Stimulated activated memory B cell treated with anti-CD40 and anti-IgM and Interleukin-4, amounts not matched to agents 10 μg/mL and 1 μg/mL and 100 μg/mL, for 72 hours (primary cell): ENCODE results near the gene PDE3B.
"Not testable (repeated sequence)": the region's sequence is repeated elsewhere in the genome, so short reads cannot be mapped to it uniquely, and the experiment has no call there.

Experiments
- ATAC-seq: fragments of 150-1000 bp; cut with Tn5 transposase; 2 replicates; pipeline ENCODE4 v1.10.0; 2021
- H3K27ac Mint-ChIP-seq: one replicate; pipeline ENCODE4 v1.8.0; 2022; ENCODE audit warnings: mild to moderate bottlenecking, mixed read lengths
- H3K27me3 Mint-ChIP-seq: one replicate; pipeline ENCODE4 v1.8.0; 2022; ENCODE audit warnings: mixed read lengths
- H3K36me3 Mint-ChIP-seq: one replicate; pipeline ENCODE4 v1.8.0; 2022; ENCODE audit warnings: mixed read lengths
- H3K4me1 Mint-ChIP-seq: one replicate; pipeline ENCODE4 v1.8.0; 2022; ENCODE audit warnings: mixed read lengths
- H3K4me3 Mint-ChIP-seq: one replicate; pipeline ENCODE4 v1.8.0; 2022; ENCODE audit warnings: mild to moderate bottlenecking, moderate library complexity, mixed read lengths
- H3K9me3 Mint-ChIP-seq: one replicate; pipeline ENCODE4 v1.8.0; 2022; ENCODE audit warnings: mixed read lengths

Gene PDE3B

DNA sequence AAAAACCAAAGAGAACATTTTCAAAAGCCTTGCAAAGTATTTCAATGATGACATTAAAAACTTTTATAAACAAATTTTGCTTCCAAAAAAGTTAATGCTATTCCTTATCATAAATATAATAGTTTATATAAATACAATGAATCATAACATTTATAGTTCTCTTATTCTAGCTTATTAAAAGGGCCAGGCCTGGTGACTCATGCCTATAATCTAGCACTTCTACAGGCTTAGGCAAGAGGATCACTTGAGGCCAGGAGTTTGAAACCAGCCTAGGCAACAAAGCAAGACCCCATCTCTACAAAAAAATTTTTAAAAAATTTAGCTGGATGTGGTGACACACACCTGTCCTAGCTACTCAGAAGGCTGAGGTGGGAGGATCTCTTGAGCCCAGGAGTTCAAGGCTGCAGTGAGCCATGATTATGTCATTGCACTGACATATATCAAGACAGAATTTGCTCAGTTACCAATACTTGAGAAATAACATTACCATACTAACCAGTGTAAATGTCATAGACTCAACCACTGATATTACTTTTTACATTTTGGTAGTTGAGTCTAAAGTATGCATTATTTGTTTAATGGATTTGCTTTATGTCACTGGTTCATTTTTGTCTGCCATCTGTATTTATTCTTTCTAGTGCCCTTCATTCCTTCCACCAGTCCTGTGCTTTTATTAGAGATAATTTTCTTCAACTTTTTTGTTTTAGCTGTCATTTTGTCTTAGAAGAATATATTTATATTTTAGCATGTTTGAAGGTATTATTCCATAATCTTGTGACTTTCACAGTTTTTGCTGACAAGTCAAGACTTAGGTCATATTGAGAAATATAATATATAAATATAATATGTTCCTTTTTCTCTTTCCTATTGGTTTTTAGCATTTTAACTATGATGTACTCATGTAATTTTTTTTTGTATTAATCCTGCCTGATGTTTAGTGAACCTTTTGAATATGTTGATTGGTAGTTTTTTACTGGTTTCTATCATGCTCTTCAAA, 192.2 kb downstream of the PDE3B start:
- Mint-ChIP-seq H3K4me1 (no peaks in the 10 kb centered on the region), H3K4me3 (no peak overlapping the region), H3K27ac (no peak overlapping the region), H3K9me3 (no peaks in the 10 kb centered on the region), H3K36me3 (peaks cover 4% of the 10 kb centered on the region), H3K27me3 (no peaks in the 10 kb centered on the region)
- no peak for ATAC-seq

GRCh38 chr11:14842002-14842401, 198.4 kb downstream of the PDE3B start:
- Mint-ChIP-seq H3K27ac (no peak overlapping the region), H3K9me3 (no peaks in the 10 kb centered on the region), H3K4me1 (no peaks in the 10 kb centered on the region), H3K27me3 (no peaks in the 10 kb centered on the region), H3K4me3 (no peak overlapping the region), H3K36me3 (peaks cover 4% of the 10 kb centered on the region)
- ATAC-seq, result no peak

DNA sequence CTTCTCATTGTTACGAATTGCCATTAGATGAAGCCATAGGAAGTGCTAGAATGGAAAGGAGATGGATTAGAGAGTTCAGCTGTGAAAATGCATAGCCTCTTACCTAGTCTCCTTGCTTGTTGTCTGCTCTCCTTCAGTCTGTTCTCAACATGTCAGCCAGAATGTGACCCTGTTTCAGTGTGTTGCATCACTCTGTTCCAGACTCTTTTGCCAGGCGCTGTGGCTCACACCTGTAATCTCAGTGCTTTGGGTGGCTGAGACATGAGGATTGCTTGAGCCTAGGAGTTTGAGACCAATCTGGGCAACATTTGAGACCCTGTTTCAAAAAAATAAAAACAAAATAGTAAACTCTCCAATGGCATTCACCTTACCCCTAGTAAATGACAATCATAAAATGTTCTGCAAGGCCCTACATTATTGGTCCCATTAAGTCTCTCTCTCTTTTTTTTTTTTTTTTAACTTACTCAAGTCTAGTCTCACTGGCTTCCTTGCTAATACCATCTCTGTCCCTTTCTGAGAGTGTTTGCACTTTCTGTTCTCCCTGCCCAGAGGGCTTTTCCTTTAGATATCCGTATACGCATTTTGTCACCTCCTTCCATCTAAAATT, 209.1 kb downstream of the PDE3B start:
- no peak overlapping the region for H3K4me3 Mint-ChIP-seq

GRCh38 chr11:14854057-14854456, 210.5 kb downstream of the PDE3B start:
- ATAC-seq, result no peak
- peaks cover 11% of the 10 kb centered on the region for H3K27me3 Mint-ChIP-seq
- no peaks in the 10 kb centered on the region for H3K36me3 Mint-ChIP-seq
- H3K4me1 Mint-ChIP-seq, result no peaks in the 10 kb centered on the region
- no peak overlapping the region for H3K4me3 Mint-ChIP-seq
- H3K27ac Mint-ChIP-seq, result no peak overlapping the region
- H3K9me3 Mint-ChIP-seq, result peaks cover 3% of the 10 kb centered on the region

More for the DNA sequence above, 209.1 kb downstream of the PDE3B start:
- no peak for ATAC-seq
- Mint-ChIP-seq H3K27ac (no peak overlapping the region), H3K27me3 (peaks cover 11% of the 10 kb centered on the region), H3K36me3 (no peaks in the 10 kb centered on the region), H3K4me1 (no peaks in the 10 kb centered on the region), H3K9me3 (peaks cover 3% of the 10 kb centered on the region)

- H3K4me1 Mint-ChIP-seq, result no peaks in the 10 kb centered on the region
- H3K9me3 Mint-ChIP-seq, result peaks cover 3% of the 10 kb centered on the region
- H3K27me3 Mint-ChIP-seq, result peaks cover 11% of the 10 kb centered on the region
- no peaks in the 10 kb centered on the region for H3K36me3 Mint-ChIP-seq
- no peak overlapping the region for H3K27ac Mint-ChIP-seq
- ATAC-seq, result no peak
- H3K4me3 Mint-ChIP-seq, result no peak overlapping the region
These were observed 212.3 kb downstream of the PDE3B start for GRCh38 chr11:14855890-14856289.

- Mint-ChIP-seq H3K27me3 (peaks cover 11% of the 10 kb centered on the region), H3K4me3 (no peak overlapping the region), H3K27ac (no peak overlapping the region), H3K9me3 (peaks cover 3% of the 10 kb centered on the region), H3K4me1 (no peaks in the 10 kb centered on the region), H3K36me3 (no peaks in the 10 kb centered on the region)
- no peak for ATAC-seq
These were observed 214.0 kb downstream of the PDE3B start for GRCh38 chr11:14857621-14858020.

DNA sequence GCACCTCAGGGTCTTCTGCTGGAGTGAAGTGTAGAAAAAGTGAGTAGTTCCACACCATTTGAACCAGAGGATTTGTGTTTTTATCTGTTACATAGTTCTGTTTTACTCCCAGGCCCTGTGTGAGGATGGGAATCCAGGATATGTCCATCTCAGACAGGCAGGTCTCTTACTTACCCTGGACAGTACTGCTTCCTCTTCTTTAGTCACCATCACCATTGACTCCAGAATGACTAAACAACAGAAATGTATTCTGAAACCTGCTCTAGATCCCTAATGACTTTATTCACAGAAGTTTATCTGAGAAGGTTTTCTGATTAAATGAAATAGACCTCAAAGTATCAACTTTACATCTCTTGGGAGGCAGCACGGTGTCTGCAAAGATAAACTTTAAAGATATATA, 214.8 kb downstream of the PDE3B start:
- Mint-ChIP-seq H3K27ac (no peak overlapping the region), H3K4me1 (no peaks in the 10 kb centered on the region), H3K36me3 (peaks cover 7% of the 10 kb centered on the region), H3K4me3 (no peak overlapping the region), H3K9me3 (peaks cover 6% of the 10 kb centered on the region), H3K27me3 (peaks cover 11% of the 10 kb centered on the region)
- ATAC-seq, result no peak

- H3K27me3 Mint-ChIP-seq, result no peaks in the 10 kb centered on the region
- peaks cover 16% of the 10 kb centered on the region for H3K9me3 Mint-ChIP-seq
- no peak overlapping the region for H3K27ac Mint-ChIP-seq
- no peak for ATAC-seq
- no peaks in the 10 kb centered on the region for H3K4me1 Mint-ChIP-seq
- H3K36me3 Mint-ChIP-seq, result peaks cover 24% of the 10 kb centered on the region
- no peak overlapping the region for H3K4me3 Mint-ChIP-seq
These were observed 216.9 kb downstream of the PDE3B start for GRCh38 chr11:14860511-14860910.

DNA sequence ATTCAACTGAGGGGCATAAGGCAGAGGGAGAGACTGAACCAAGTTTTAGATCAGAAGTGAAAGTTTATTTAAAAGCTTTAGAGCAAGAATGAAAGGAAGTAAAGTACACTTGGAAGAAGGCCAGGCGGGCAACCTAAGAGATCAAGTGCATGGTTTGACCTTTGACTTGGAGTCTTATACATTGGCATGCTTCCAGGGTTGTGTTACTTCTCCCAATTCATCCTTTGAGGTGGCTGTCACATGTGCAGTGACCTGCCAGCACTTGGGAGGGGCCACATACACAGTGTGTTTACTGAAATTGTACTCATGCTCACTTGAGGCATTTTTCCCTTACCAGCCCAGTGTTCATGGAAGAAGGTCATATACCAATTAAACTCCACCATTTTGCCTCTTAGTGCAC, 218.1 kb downstream of the PDE3B start:
- no peak for ATAC-seq
- no peaks in the 10 kb centered on the region for H3K4me1 Mint-ChIP-seq
- H3K27me3 Mint-ChIP-seq, result no peaks in the 10 kb centered on the region
- H3K36me3 Mint-ChIP-seq, result peaks cover 24% of the 10 kb centered on the region
- peaks cover 15% of the 10 kb centered on the region for H3K9me3 Mint-ChIP-seq
- H3K4me3 Mint-ChIP-seq, result no peak overlapping the region
- H3K27ac Mint-ChIP-seq, result no peak overlapping the region

GRCh38 chr11:14863775-14864174, 220.2 kb downstream of the PDE3B start:
- not testable (repeated sequence) for H3K27me3 Mint-ChIP-seq, H3K4me3 Mint-ChIP-seq, ATAC-seq, H3K4me1 Mint-ChIP-seq, H3K27ac Mint-ChIP-seq
- peaks cover 15% of the 10 kb centered on the region for H3K9me3 Mint-ChIP-seq
- peaks cover 24% of the 10 kb centered on the region for H3K36me3 Mint-ChIP-seq

GRCh38 chr11:14872032-14872431, 228.4 kb downstream of the PDE3B start:
- H3K27ac Mint-ChIP-seq, result no peak overlapping the region
- H3K4me1 Mint-ChIP-seq, result no peaks in the 10 kb centered on the region
- no peak for ATAC-seq
- H3K36me3 Mint-ChIP-seq, result peaks cover 11% of the 10 kb centered on the region
- H3K4me3 Mint-ChIP-seq, result no peak overlapping the region
- H3K9me3 Mint-ChIP-seq, result no peaks in the 10 kb centered on the region
- H3K27me3 Mint-ChIP-seq, result no peaks in the 10 kb centered on the region

GRCh38 chr11:14873632-14874031, 230.0 kb downstream of the PDE3B start:
- H3K4me1 Mint-ChIP-seq, result peaks cover 6% of the 10 kb centered on the region
- no peaks in the 10 kb centered on the region for H3K9me3 Mint-ChIP-seq
- H3K27ac Mint-ChIP-seq, result no peak overlapping the region
- peaks cover 16% of the 10 kb centered on the region for H3K36me3 Mint-ChIP-seq
- no peak for ATAC-seq
- H3K27me3 Mint-ChIP-seq, result no peaks in the 10 kb centered on the region
- no peak overlapping the region for H3K4me3 Mint-ChIP-seq

DNA sequence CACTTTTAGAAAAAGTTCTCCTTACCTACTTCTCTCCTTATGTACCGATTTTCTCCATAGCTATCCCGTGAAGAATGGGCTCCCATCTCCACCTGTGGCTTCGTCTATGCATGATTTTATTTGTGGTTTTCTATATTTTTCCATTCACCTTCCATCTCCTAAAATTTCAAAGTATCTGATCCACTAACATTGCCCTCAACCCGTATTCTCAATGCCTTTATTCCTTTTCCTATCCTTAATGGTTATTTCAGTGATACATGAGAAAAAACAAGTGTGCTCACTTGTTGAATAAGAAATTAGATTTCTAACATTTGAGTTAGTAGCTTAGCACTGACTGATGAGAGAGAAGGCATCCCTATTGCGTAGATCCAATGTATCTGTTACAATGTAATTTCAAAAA, 231.6 kb downstream of the PDE3B start:
- Mint-ChIP-seq H3K9me3 (no peaks in the 10 kb centered on the region), H3K4me3 (no peak overlapping the region), H3K36me3 (peaks cover 16% of the 10 kb centered on the region), H3K4me1 (peaks cover 7% of the 10 kb centered on the region), H3K27me3 (no peaks in the 10 kb centered on the region), H3K27ac (no peak overlapping the region)
- no peak for ATAC-seq

DNA sequence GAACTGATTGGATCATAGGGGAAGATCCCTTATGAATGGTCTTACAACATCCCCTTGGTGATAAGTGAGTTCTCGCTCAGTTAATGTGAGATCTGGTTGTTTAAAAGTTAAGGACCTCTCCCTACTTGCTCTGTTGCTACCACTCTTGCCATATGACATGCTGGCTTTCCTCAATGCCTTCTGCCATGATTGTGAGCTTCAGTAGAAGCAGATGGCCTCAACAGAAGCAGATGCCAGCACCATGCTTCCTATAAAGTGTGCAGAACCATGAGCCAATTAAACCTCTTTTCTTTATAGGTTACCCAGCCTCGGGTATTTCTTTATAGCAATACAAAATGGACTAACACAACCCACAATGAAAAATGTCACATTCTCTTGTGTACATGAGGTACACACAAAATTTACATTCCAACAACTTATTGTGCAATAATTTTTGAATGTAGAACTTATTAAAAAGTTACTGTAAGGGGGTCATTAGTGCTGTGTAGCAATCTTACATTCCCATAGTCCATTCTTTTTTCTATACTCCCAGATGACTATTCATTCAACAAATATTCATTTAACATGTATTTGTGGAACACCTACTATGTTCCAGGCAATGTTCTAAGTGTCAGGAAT, 238.1 kb downstream of the PDE3B start:
- no peaks in the 10 kb centered on the region for H3K27me3 Mint-ChIP-seq
- ATAC-seq, result no peak
- H3K36me3 Mint-ChIP-seq, result peaks cover 25% of the 10 kb centered on the region
- no peaks in the 10 kb centered on the region for H3K9me3 Mint-ChIP-seq
- H3K4me3 Mint-ChIP-seq, result no peak overlapping the region
- H3K4me1 Mint-ChIP-seq, result peaks cover 21% of the 10 kb centered on the region
- H3K27ac Mint-ChIP-seq, result no peak overlapping the region

- no peaks in the 10 kb centered on the region for H3K27me3 Mint-ChIP-seq
- peaks cover 26% of the 10 kb centered on the region for H3K4me1 Mint-ChIP-seq
- H3K9me3 Mint-ChIP-seq, result no peaks in the 10 kb centered on the region
- H3K36me3 Mint-ChIP-seq, result peaks cover 22% of the 10 kb centered on the region
- no peak overlapping the region for H3K4me3 Mint-ChIP-seq
- ATAC-seq, result no peak
- H3K27ac Mint-ChIP-seq, result no peak overlapping the region
These were observed 238.6 kb downstream of the PDE3B start for GRCh38 chr11:14882196-14882595.
